8988T (cell line): ENCODE results near the gene NCOR1.
"Not testable (repeated sequence)": the region's sequence is repeated elsewhere in the genome, so short reads cannot be mapped to it uniquely, and the experiment has no call there.

Experiments used
- DNase-seq: peaks from one replicate; pipeline ENCODE4 v3.0.0; 2011

The NCOR1 gene

GRCh38 chr17:16215273-16215964 lies at the start of gene NCOR1:
Gene NCOR1 (minus strand): TSS chr17:16215534. CDS start chr17:16194569, 20,965 bp downstream.
- peak; percentile 54 for DNase-seq

- DNase-seq: no peak
These were observed 46.9 kb upstream of the NCOR1 start for GRCh38 chr17:16262201-16262600.

- no peak for DNase-seq
These were observed 45.7 kb upstream of the NCOR1 start for GRCh38 chr17:16261049-16261448.

- DNase-seq: no peak
These were observed 44.6 kb upstream of the NCOR1 start for GRCh38 chr17:16259926-16260325.

- DNase-seq: no peak
These were observed 43.6 kb upstream of the NCOR1 start for GRCh38 chr17:16258901-16259300.

- DNase-seq: no peak
These were observed 40.2 kb upstream of the NCOR1 start for GRCh38 chr17:16255481-16255921.

- DNase-seq: no peak
These were observed 39.6 kb upstream of the NCOR1 start for GRCh38 chr17:16254773-16255400.

- no peak for DNase-seq
These were observed 36.2 kb upstream of the NCOR1 start for GRCh38 chr17:16251556-16251955.

GRCh38 chr17:16251043-16251442 lies 35.7 kb upstream of the NCOR1 start:
- no peak for DNase-seq

- no peak for DNase-seq
These were observed 35.3 kb upstream of the NCOR1 start for GRCh38 chr17:16250635-16251034.

- DNase-seq: no peak
These were observed 32.3 kb upstream of the NCOR1 start for GRCh38 chr17:16247586-16247984.

GRCh38 chr17:16243801-16244567 lies 28.6 kb upstream of the NCOR1 start:
- no peak for DNase-seq

GRCh38 chr17:16243385-16243784 lies 28.1 kb upstream of the NCOR1 start:
- no peak for DNase-seq

- DNase-seq: no peak
These were observed 26.6 kb upstream of the NCOR1 start for GRCh38 chr17:16241906-16242399.

- DNase-seq: no peak
These were observed 24.6 kb upstream of the NCOR1 start for GRCh38 chr17:16239931-16240330.

- DNase-seq: no peak
These were observed 17.1 kb upstream of the NCOR1 start for GRCh38 chr17:16232391-16232790.

GRCh38 chr17:16229912-16230561 lies 14.7 kb upstream of the NCOR1 start:
- DNase-seq: not testable (repeated sequence)

GRCh38 chr17:16222406-16222805 lies 7.1 kb upstream of the NCOR1 start:
- DNase-seq: no peak

- peak; percentile 50 for DNase-seq
These were observed 1.8 kb upstream of the NCOR1 start, which contains the start of gene PIGL for GRCh38 chr17:16217002-16217635. Gene PIGL (plus strand): TSS chr17:16217210. CDS start chr17:16217227, 17 bp downstream.

GRCh38 chr17:16216341-16217001 lies 1.1 kb upstream of the NCOR1 start:
- not testable (repeated sequence) for DNase-seq

- DNase-seq: no peak
These were observed 607 bp upstream of the NCOR1 start for GRCh38 chr17:16215965-16216316.

- peak; percentile 29 for DNase-seq
These were observed 397 bp downstream of the NCOR1 start for GRCh38 chr17:16215002-16215272.
